ENCODE data around the gene SCN10A.

- TF ChIP-seq POLR2A (IDR thresholded peaks at IDR 0.05) (no peak), CTCF (IDR thresholded peaks at IDR 0.05) (no peak)
Measured at GRCh38 chr3:38725726-38726419, 90.1 kb downstream of the SCN10A start.
